Keratinocyte (primary cell): ENCODE results near the gene BLMH. TPM values are rescaled to one million over a fixed set of nuclear protein-coding genes. Genes with fewer than 3 reads are reported as not detected.

Experiments
- DNase-seq: peaks from one replicate; pipeline ENCODE4 v3.0.0-alpha.2; 2011; ENCODE audit warnings: low read depth, missing footprints, low spot score
- FAIRE-seq: peaks from 2 replicates; lab custom pipeline; 2011; peaks lifted over from hg19 to GRCh38; lab: Jason Lieb, UNC
- H2AFZ ChIP-seq: 2 replicates; pipeline ENCODE4 v1.6.0; 2012; ENCODE audit warnings: low read length, control low read depth, inconsistent platforms; ENCODE audit not compliant: control insufficient read depth
- H3K27ac ChIP-seq: 2 replicates; pipeline ENCODE4 v1.5.1; 2011; ENCODE audit warnings: low read length; ENCODE audit not compliant: control insufficient read depth, insufficient read depth
- H3K27me3 ChIP-seq: 3 replicates; pipeline ENCODE4 v1.6.0; 2011; ENCODE audit warnings: low read length; ENCODE audit not compliant: control insufficient read depth, insufficient read depth; ENCODE audit errors: extremely low read depth
- H3K36me3 ChIP-seq, 2 experiments: 2 replicates in 1 of 2; 3 replicates in 1 of 2; pipeline ENCODE4 v1.5.1; 2011; ENCODE audit warnings: low read length in 2 of 2, mild to moderate bottlenecking in 1 of 2; ENCODE audit not compliant: control insufficient read depth in 2 of 2, insufficient read depth in 2 of 2; ENCODE audit errors: extremely low read depth in 1 of 2
- H3K4me1 ChIP-seq: 3 replicates; pipeline ENCODE4 v1.5.1; 2011; ENCODE audit warnings: low read length; ENCODE audit not compliant: control insufficient read depth, insufficient read depth; ENCODE audit errors: extremely low read depth
- H3K4me2 ChIP-seq: 3 replicates; pipeline ENCODE4 v1.6.0; 2011; ENCODE audit warnings: low read depth, low read length; ENCODE audit not compliant: control insufficient read depth, insufficient read depth; ENCODE audit errors: extremely low read depth
- H3K4me3 ChIP-seq, 3 experiments: fragments of 200-600 bp in 1 of 3; sonication (generic) in 1 of 3; 2 replicates in 2 of 3; 3 replicates in 1 of 3; pipeline ENCODE4 v1.5.1; 2011 to 2016; ENCODE audit warnings: low read length in 3 of 3, mild to moderate bottlenecking in 3 of 3, control low read depth in 2 of 3, inconsistent platforms in 1 of 3, low read depth in 1 of 3, mixed read lengths in 1 of 3, mixed run types in 1 of 3, moderate library complexity in 1 of 3; ENCODE audit not compliant: control insufficient read depth in 2 of 3, insufficient read depth in 2 of 3; ENCODE audit errors: extremely low read depth in 1 of 3
- H3K79me2 ChIP-seq: 2 replicates; pipeline ENCODE4 v1.6.0; 2012; ENCODE audit warnings: low read length; ENCODE audit not compliant: control insufficient read depth, insufficient read depth
- H3K9ac ChIP-seq: 3 replicates; pipeline ENCODE4 v1.6.0; 2011; ENCODE audit warnings: low read length; ENCODE audit not compliant: control insufficient read depth, insufficient read depth; ENCODE audit errors: extremely low read depth
- H3K9me1 ChIP-seq: 3 replicates; pipeline ENCODE4 v1.6.0; 2011; ENCODE audit warnings: low read length; ENCODE audit not compliant: control insufficient read depth, insufficient read depth; ENCODE audit errors: extremely low read depth
- H3K9me3 ChIP-seq: 2 replicates; pipeline ENCODE4 v1.5.1; 2012; ENCODE audit warnings: low read depth, low read length; ENCODE audit not compliant: control insufficient read depth
- H4K20me1 ChIP-seq: 3 replicates; pipeline ENCODE4 v1.6.0; 2011; ENCODE audit warnings: low read length; ENCODE audit not compliant: control insufficient read depth, insufficient read depth; ENCODE audit errors: extremely low read depth
- EZH2 ChIP-seq: IDR thresholded peaks from one replicate; pipeline ENCODE4 v1.6.1; 2012; ENCODE audit warnings: inconsistent platforms, mild to moderate bottlenecking, low read length, moderate library complexity
- dilution Hi-C: fragments of 300-500 bp; cut with MboI; formaldehyde crosslinking; loops from one replicate; pipeline ENCODE4 v1.7.0; 2020; ENCODE audit warnings: low sequenced_read_pairs; ENCODE audit not compliant: extremely low pct_ligation_motif_present
- polyA plus RNA-seq, 5 experiments: library from polyadenylated mRNA; depleted of rRNA in 3 of 5; stranded (reverse) in 3 of 5; stranded (forward) in 1 of 5; unstranded in 1 of 5; fragments of >200 nt; gene quantifications; 1 replicate in 1 of 5; 2 replicates in 3 of 5; 3 replicates in 1 of 5; pipeline versions ENCODE4 v1.2.1 to v1.2.3, GENCODE V29; 2011 to 2012; ENCODE audit warnings: missing spikeins in 2 of 5, low read depth in 1 of 5, low replicate concordance in 1 of 5
- TF ChIP-seq, protein P1 (sequence below), 3 experiments: IDR thresholded peaks in 1 of 3; conservative IDR thresholded peaks in 1 of 3; optimal IDR thresholded peaks in 1 of 3; 2 replicates in 2 of 3; 3 replicates in 1 of 3; pipeline versions ENCODE3 to v1.5.1; 2011; ENCODE audit warnings: low read length in 3 of 3, mild to moderate bottlenecking in 3 of 3, moderate library complexity in 2 of 3, control low read depth in 1 of 3, inconsistent platforms in 1 of 3; ENCODE audit not compliant: insufficient read depth in 2 of 3; ENCODE audit errors: extremely low read depth in 1 of 3

The BLMH gene
- polyA plus RNA-seq, 1 donor (not counting 4 experiments of a cell fraction or from before 2014, with no cell fraction given) = 4.2 TPM

- Histone ChIP-seq H3K36me3 (no peaks in the 10 kb centered on the region), H3K79me2 (no peaks in the 10 kb centered on the region), H4K20me1 (no peaks in the 10 kb centered on the region), H3K4me2 (no peak overlapping the region), H3K27me3 (peaks cover 24% of the 10 kb centered on the region), H3K9me1 (no peaks in the 10 kb centered on the region), H3K4me1 (no peaks in the 10 kb centered on the region), H3K9me3 (peaks cover 3% of the 10 kb centered on the region), H2AFZ (no peak overlapping the region), H3K27ac (no peak overlapping the region), H3K4me3 (no peak overlapping the region), H3K9ac (no peak overlapping the region)
- TF ChIP-seq EZH2 = no peak
- TF ChIP-seq, protein P1, sequence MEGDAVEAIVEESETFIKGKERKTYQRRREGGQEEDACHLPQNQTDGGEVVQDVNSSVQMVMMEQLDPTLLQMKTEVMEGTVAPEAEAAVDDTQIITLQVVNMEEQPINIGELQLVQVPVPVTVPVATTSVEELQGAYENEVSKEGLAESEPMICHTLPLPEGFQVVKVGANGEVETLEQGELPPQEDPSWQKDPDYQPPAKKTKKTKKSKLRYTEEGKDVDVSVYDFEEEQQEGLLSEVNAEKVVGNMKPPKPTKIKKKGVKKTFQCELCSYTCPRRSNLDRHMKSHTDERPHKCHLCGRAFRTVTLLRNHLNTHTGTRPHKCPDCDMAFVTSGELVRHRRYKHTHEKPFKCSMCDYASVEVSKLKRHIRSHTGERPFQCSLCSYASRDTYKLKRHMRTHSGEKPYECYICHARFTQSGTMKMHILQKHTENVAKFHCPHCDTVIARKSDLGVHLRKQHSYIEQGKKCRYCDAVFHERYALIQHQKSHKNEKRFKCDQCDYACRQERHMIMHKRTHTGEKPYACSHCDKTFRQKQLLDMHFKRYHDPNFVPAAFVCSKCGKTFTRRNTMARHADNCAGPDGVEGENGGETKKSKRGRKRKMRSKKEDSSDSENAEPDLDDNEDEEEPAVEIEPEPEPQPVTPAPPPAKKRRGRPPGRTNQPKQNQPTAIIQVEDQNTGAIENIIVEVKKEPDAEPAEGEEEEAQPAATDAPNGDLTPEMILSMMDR (optimal IDR thresholded peaks at IDR 0.05 in 1 of 3, IDR thresholded peaks at IDR 0.05 in 1 of 3, conservative IDR thresholded peaks at IDR 0.05 in 1 of 3; ENCODE audit: extremely low read depth in 1 of 3, insufficient read depth in 2 of 3, low read length in 3 of 3) = no peak
- no peak for FAIRE-seq
- dilution Hi-C loops = no loop called here
- no peak for DNase-seq
These were observed 13.0 kb upstream of the BLMH start for GRCh38 chr17:30304778-30305177.

GRCh38 chr17:30302241-30302640 lies 10.5 kb upstream of the BLMH start:
- Histone ChIP-seq H3K9ac (no peak overlapping the region), H2AFZ (no peak overlapping the region), H3K79me2 (no peaks in the 10 kb centered on the region), H3K4me3 (no peak overlapping the region), H3K9me3 (peaks cover 3% of the 10 kb centered on the region), H4K20me1 (peaks cover 2% of the 10 kb centered on the region), H3K27ac (no peak overlapping the region), H3K27me3 (peaks cover 34% of the 10 kb centered on the region), H3K4me1 (no peaks in the 10 kb centered on the region), H3K9me1 (no peaks in the 10 kb centered on the region), H3K4me2 (no peak overlapping the region), H3K36me3 (no peaks in the 10 kb centered on the region)
- dilution Hi-C loops = no loop called here
- DNase-seq = no peak
- no peak for FAIRE-seq
- TF ChIP-seq EZH2 = no peak
- TF ChIP-seq, protein P1 (optimal IDR thresholded peaks at IDR 0.05 in 1 of 3, IDR thresholded peaks at IDR 0.05 in 1 of 3, conservative IDR thresholded peaks at IDR 0.05 in 1 of 3; ENCODE audit: extremely low read depth in 1 of 3, insufficient read depth in 2 of 3, low read length in 3 of 3) = no peak
